HL-60 (cell line): ENCODE data around the gene EMP1.

ENCODE experiments used
- DNase-seq, 2 experiments: peaks; one replicate each; pipeline ENCODE4 v3.0.0-alpha.2; 2010 to 2020; ENCODE audit warnings: low read depth in 1 of 2, low spot score in 1 of 2
- H3K27ac ChIP-seq: fragments of 250-450 bp; sonication (Bioruptor Pico); replicated peaks from 2 replicates; pipeline ENCODE4 v1.5.1; 2020; ENCODE audit warnings: mild to moderate bottlenecking, moderate library complexity
- H3K27me3 ChIP-seq: fragments of 250-450 bp; sonication (Bioruptor Pico); 2 replicates; pipeline ENCODE4 v1.5.1; 2021; ENCODE audit warnings: mild to moderate bottlenecking, moderate library complexity; ENCODE audit not compliant: insufficient read depth, poor library complexity, severe bottlenecking
- H3K4me3 ChIP-seq: replicated peaks from 2 replicates; pipeline ENCODE4 v1.5.1; 2011; ENCODE audit warnings: mild to moderate bottlenecking, control low read depth, low read length; ENCODE audit not compliant: insufficient read depth
- GABPA ChIP-seq: IDR thresholded peaks from 2 replicates; pipeline ENCODE4 v1.6.1; 2012; ENCODE audit warnings: low read depth
- POLR2AphosphoS5 ChIP-seq: IDR thresholded peaks from 2 replicates; pipeline ENCODE4 v1.6.1; 2012; ENCODE audit warnings: low read depth
- SPI1 ChIP-seq: IDR thresholded peaks from 2 replicates; pipeline ENCODE4 v1.6.1; 2012; ENCODE audit warnings: low read depth, mild to moderate bottlenecking, borderline replicate concordance
- TF ChIP-seq, protein P1 (sequence below): IDR thresholded peaks from 2 replicates; pipeline ENCODE4 v1.6.1; 2012; ENCODE audit warnings: low read depth; ENCODE audit not compliant: insufficient replicate concordance
- TF ChIP-seq, protein P2 (sequence below): IDR thresholded peaks from one replicate; pipeline ENCODE4 v1.5.1; 2011; ENCODE audit warnings: low read length, control low read depth, inconsistent platforms; ENCODE audit not compliant: insufficient read depth

The EMP1 gene

DNA sequence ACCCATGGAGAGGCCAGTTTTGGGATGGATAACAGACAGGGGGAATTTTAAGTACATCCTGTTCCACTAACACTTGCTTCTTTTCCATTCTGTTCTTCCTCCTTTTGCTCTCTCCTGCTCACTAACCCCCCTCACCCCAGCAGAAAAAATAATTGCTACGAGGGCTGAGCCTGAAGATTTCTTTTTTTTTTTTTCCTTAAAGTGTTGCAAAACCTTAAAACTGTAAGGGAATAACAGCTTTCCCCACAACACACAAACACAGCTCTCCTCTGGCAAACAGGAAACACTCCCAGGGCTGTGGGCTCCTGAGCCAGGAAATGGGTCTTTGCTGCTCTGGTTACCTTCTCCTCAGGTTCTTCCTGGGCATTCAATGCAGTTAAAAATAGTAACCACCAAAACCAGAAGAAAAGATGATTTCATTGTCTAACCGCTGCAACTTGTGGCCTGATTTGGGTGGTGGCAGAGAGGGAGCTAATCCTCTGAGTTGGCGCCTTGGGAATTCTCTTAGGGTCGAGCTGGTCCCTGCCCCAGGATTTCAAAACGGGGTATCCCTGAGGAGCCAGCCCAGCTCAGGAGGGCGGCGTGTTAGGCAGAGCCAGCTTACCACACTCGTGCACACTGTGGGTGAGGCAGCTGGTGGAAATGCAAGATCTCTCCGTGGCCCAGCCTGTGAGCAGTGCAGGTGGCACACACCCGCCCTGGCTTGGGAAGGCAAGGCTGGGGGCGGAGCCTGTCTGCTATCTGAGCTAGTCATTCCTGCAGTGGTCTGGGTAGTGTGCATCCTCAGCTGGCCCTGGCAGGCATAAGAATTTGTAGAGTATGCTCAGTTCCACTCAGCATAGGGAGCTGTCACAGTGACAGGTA, 17.1 kb upstream of the EMP1 start:
- peak overlapping the region; percentile 48 for H3K27ac ChIP-seq
- no peaks in the 10 kb centered on the region for H3K27me3 ChIP-seq
- TF ChIP-seq, protein P1, sequence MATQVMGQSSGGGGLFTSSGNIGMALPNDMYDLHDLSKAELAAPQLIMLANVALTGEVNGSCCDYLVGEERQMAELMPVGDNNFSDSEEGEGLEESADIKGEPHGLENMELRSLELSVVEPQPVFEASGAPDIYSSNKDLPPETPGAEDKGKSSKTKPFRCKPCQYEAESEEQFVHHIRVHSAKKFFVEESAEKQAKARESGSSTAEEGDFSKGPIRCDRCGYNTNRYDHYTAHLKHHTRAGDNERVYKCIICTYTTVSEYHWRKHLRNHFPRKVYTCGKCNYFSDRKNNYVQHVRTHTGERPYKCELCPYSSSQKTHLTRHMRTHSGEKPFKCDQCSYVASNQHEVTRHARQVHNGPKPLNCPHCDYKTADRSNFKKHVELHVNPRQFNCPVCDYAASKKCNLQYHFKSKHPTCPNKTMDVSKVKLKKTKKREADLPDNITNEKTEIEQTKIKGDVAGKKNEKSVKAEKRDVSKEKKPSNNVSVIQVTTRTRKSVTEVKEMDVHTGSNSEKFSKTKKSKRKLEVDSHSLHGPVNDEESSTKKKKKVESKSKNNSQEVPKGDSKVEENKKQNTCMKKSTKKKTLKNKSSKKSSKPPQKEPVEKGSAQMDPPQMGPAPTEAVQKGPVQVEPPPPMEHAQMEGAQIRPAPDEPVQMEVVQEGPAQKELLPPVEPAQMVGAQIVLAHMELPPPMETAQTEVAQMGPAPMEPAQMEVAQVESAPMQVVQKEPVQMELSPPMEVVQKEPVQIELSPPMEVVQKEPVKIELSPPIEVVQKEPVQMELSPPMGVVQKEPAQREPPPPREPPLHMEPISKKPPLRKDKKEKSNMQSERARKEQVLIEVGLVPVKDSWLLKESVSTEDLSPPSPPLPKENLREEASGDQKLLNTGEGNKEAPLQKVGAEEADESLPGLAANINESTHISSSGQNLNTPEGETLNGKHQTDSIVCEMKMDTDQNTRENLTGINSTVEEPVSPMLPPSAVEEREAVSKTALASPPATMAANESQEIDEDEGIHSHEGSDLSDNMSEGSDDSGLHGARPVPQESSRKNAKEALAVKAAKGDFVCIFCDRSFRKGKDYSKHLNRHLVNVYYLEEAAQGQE = no peak
- TF ChIP-seq GABPA = no peak; the same call in 1 of the 2 replicates
- peak; percentile 83 for TF ChIP-seq POLR2AphosphoS5
- peak; percentile 24 to 84 for DNase-seq
- H3K4me3 ChIP-seq = peak overlapping the region; percentile 20; the same call in 1 of the 2 replicates

- no peak for DNase-seq
- Histone ChIP-seq H3K4me3 (no peak overlapping the region), H3K27me3 (no peaks in the 10 kb centered on the region), H3K27ac (no peak overlapping the region)
- TF ChIP-seq SPI1 (no peak), POLR2AphosphoS5 (no peak), GABPA (no peak)
- TF ChIP-seq, protein P2, sequence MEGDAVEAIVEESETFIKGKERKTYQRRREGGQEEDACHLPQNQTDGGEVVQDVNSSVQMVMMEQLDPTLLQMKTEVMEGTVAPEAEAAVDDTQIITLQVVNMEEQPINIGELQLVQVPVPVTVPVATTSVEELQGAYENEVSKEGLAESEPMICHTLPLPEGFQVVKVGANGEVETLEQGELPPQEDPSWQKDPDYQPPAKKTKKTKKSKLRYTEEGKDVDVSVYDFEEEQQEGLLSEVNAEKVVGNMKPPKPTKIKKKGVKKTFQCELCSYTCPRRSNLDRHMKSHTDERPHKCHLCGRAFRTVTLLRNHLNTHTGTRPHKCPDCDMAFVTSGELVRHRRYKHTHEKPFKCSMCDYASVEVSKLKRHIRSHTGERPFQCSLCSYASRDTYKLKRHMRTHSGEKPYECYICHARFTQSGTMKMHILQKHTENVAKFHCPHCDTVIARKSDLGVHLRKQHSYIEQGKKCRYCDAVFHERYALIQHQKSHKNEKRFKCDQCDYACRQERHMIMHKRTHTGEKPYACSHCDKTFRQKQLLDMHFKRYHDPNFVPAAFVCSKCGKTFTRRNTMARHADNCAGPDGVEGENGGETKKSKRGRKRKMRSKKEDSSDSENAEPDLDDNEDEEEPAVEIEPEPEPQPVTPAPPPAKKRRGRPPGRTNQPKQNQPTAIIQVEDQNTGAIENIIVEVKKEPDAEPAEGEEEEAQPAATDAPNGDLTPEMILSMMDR = no peak
- TF ChIP-seq, protein P1 = no peak
Measured at GRCh38 chr12:13181375-13182070, 15.0 kb upstream of the EMP1 start.

GRCh38 chr12:13182881-13183280, 13.6 kb upstream of the EMP1 start:
- no peak overlapping the region for H3K4me3 ChIP-seq

More at GRCh38 chr12:13182881-13183280, 13.6 kb upstream of the EMP1 start:
- Histone ChIP-seq H3K27me3 (no peaks in the 10 kb centered on the region), H3K27ac (no peak overlapping the region)
- DNase-seq = no peak
- TF ChIP-seq, protein P1 = no peak
- TF ChIP-seq POLR2AphosphoS5 (no peak), SPI1 (no peak), GABPA (no peak)
